Upper lobe of left lung (tissue), 6 donors: ENCODE results near the gene KLF2. TPM values are rescaled to one million over a fixed set of nuclear protein-coding genes. Genes with fewer than 3 reads are reported as not detected.

Experiments used
- ATAC-seq, 2 donors: fragments of 200-7000 bp; cut with Tn5 transposase; one replicate each; pipeline ENCODE4 v1.9.1; 2022; ENCODE audit warnings: mild to moderate bottlenecking in 2 of 2, moderate library complexity in 2 of 2; ENCODE audit not compliant: low FRiP score in 2 of 2
- DNase-seq, 2 donors: peaks; one replicate each; pipeline ENCODE4 v3.0.0-alpha.2; 2019 to 2020
- H3K27ac ChIP-seq, 4 donors: fragments of 200-600 bp; sonication (generic); one replicate each; pipeline ENCODE4 v1.5.1; 2016 to 2019
- H3K27me3 ChIP-seq, 4 donors: fragments of 200-600 bp; sonication (generic); one replicate each; pipeline ENCODE4 v1.5.1; 2017 to 2019
- H3K36me3 ChIP-seq, 4 donors: fragments of 200-600 bp; sonication (generic); one replicate each; pipeline ENCODE4 v1.5.1; 2016 to 2019
- H3K4me1 ChIP-seq, 4 donors: fragments of 200-600 bp; sonication (generic); one replicate each; pipeline ENCODE4 v1.5.1; 2018 to 2019
- H3K4me3 ChIP-seq, 4 donors: fragments of 200-600 bp; sonication (generic); one replicate each; pipeline ENCODE4 v1.5.1; 2017 to 2019; ENCODE audit warnings: mild to moderate bottlenecking in 2 of 4, moderate library complexity in 1 of 4
- H3K9me3 ChIP-seq, 4 donors: fragments of 200-600 bp; sonication (generic); one replicate each; pipeline ENCODE4 v1.5.1; 2018 to 2019
- EP300 ChIP-seq, 4 donors: sonication (generic); formaldehyde crosslinking; IDR thresholded peaks; one replicate each; pipeline ENCODE4 v1.5.1; 2017; ENCODE audit warnings: antibody characterized with exemption in 4 of 4, control low read depth in 2 of 4
- POLR2A ChIP-seq, 4 donors: fragments of 450-650 bp; IDR thresholded peaks; one replicate each; pipeline ENCODE4 v1.5.1; 2016 to 2017; ENCODE audit warnings: antibody characterized with exemption in 4 of 4, mild to moderate bottlenecking in 2 of 4
- POLR2AphosphoS5 ChIP-seq, 2 donors: sonication (generic); formaldehyde crosslinking; IDR thresholded peaks; one replicate each; pipeline ENCODE4 v1.5.1; 2017; ENCODE audit warnings: antibody characterized with exemption in 2 of 2
- WGBS, 2 donors: methylation state at CpG; one replicate each; pipeline ENCODE4 v1.1.5; 2017 to 2018; 5-methylcytosine and 5-hydroxymethylcytosine counted together
- total RNA-seq, 6 donors: library from RNA; depleted of rRNA in 4 of 6; stranded (reverse); fragments of >200 nt in 4 of 6; gene quantifications; one replicate each; pipeline versions ENCODE4 v1.1.0 to v1.2.1, GENCODE V29; 2016 to 2021
- TF ChIP-seq, protein P1 (sequence below), 6 experiments: fragments of 450-650 bp in 4 of 6; fragments of 200-600 bp in 2 of 6; sonication (generic) in 2 of 6; IDR thresholded peaks; one replicate each; pipeline ENCODE4 v1.5.1; 2016 to 2019; ENCODE audit warnings: antibody characterized with exemption in 6 of 6
- donor health status: DM: no; HTN: no; CAD: no; lungs with moderate emphysema.
- donor health status: DM: no; HTN: yes; CAD: no; lungs with severe emphysema.

KLF2 gene
- total RNA-seq, 6 donors from 2014 or later, result 26.2 to 298 (median 75.8) TPM

DNA sequence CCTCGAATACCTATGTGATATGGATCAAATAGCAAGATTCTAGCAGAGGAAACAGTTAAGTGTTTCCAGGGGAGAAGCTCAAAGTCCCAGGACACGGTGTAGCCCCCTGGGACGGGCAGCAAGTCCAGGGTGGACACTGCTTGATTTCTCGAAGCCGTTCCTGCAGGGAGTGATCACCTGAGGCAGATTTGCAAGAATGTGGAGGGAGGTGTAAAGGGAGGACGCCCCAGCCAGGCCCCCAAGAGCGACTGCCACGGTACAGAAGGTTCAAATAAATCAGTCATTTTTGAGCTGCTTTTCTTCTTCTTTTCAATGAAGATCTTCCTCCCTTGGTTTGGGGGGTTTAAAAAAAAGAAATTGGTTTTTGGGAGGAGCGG lies 41.4 kb downstream of the KLF2 start:
- 72 to 79% methylated on average over 9 of the region's 9 CpGs for WGBS, 2 donors
- TF ChIP-seq, protein P1, sequence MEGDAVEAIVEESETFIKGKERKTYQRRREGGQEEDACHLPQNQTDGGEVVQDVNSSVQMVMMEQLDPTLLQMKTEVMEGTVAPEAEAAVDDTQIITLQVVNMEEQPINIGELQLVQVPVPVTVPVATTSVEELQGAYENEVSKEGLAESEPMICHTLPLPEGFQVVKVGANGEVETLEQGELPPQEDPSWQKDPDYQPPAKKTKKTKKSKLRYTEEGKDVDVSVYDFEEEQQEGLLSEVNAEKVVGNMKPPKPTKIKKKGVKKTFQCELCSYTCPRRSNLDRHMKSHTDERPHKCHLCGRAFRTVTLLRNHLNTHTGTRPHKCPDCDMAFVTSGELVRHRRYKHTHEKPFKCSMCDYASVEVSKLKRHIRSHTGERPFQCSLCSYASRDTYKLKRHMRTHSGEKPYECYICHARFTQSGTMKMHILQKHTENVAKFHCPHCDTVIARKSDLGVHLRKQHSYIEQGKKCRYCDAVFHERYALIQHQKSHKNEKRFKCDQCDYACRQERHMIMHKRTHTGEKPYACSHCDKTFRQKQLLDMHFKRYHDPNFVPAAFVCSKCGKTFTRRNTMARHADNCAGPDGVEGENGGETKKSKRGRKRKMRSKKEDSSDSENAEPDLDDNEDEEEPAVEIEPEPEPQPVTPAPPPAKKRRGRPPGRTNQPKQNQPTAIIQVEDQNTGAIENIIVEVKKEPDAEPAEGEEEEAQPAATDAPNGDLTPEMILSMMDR (IDR thresholded peaks at IDR 0.05), result no peak
- no peak for TF ChIP-seq EP300 (IDR thresholded peaks at IDR 0.05)
- no peak for TF ChIP-seq POLR2A (IDR thresholded peaks at IDR 0.05)
- TF ChIP-seq POLR2AphosphoS5 (IDR thresholded peaks at IDR 0.05), result no peak
- ATAC-seq (no peak), DNase-seq (no peak)
- Histone ChIP-seq H3K27me3 (no peaks in the 10 kb centered on the region), H3K4me3 (no peak overlapping the region), H3K9me3 (no peaks in the 10 kb centered on the region), H3K4me1 (peaks cover 31 to 58% (median 40%) of the 10 kb centered on the region in 4 donors), H3K27ac (peak overlapping the region; percentile 54 to 82 (median 68)), H3K36me3 (no peaks in the 10 kb centered on the region)

DNA sequence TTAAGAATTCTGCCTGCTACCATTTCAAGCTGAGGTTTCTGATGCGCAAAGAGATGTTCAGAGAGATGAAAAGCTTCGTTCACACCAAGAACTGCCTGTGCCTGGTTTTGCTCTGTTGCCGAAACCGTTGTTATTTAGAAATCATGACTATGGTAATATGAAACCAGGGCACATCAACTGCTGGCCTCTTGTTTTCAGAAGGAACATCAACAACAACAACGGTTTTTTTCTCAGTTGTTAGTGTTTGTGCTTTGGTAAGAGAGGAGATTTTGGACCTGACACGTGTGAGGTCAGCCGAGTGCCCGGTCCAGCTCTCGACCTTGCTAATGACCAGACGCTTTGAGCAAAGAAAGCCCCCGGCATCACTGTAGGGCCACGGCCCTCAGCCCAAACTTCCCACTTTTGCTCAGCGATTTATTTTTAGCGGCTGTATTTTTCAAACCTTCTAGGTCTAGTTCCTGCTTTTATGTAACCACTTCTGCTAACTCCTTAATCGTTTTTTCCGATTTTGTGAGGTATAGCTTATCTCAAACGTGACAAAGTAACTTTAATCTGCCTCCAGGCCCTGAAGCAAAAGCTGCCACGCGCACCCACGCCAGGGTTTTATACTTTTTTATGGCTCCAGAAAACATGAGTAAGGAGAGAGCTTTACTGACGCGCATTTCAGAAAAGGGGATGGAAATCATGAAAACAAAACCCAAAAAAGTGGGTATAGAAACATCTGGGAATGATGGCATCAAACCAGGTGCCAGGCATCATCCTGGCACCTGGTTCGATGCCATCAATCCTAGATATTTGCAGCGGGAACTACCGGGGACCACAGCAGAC lies 42.0 kb downstream of the KLF2 start:
- Histone ChIP-seq H3K36me3 (no peaks in the 10 kb centered on the region), H3K27ac (peak overlapping the region; percentile 54 to 82 (median 68)), H3K4me1 (peaks cover 35 to 58% (median 43%) of the 10 kb centered on the region in 4 donors), H3K27me3 (no peaks in the 10 kb centered on the region), H3K9me3 (no peaks in the 10 kb centered on the region), H3K4me3 (peak overlapping the region in 1 of 4 donors; percentile 13)
- ATAC-seq (peak in 1 of 2 donors; percentile 45), DNase-seq (no peak)
- TF ChIP-seq, protein P1 (IDR thresholded peaks at IDR 0.05), result no peak
- no peak for TF ChIP-seq POLR2AphosphoS5 (IDR thresholded peaks at IDR 0.05)
- TF ChIP-seq POLR2A (IDR thresholded peaks at IDR 0.05), result no peak
- TF ChIP-seq EP300 (IDR thresholded peaks at IDR 0.05), result peak in 1 of 4 donors; percentile 9
- WGBS, 2 donors, result 58 to 65% methylated on average over 25 of the region's 25 CpGs

DNA sequence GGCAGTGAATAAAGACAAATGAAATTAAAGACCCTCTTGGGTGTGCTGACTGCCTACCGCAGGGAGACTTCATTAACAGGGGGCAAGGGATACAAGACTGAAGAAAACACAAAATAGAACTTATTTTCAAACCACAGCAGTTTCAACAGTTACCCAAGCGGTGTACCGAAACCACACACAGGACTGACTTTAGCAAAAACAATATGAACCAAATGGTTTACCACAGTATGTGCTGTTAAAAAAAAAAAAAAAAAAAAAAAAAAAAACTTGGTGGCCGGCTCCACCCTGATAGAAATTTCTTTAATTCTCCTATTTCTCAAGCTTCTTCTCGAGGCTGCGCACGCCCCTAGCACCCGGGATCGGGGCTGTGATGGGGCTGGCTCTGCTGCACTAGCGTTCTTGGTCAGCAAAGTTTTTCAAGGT lies 42.6 kb downstream of the KLF2 start:
- ATAC-seq (no peak), DNase-seq (no peak)
- WGBS, 2 donors, result 56 to 82% methylated on average over 10 of the region's 10 CpGs
- Histone ChIP-seq H3K27me3 (no peaks in the 10 kb centered on the region), H3K4me1 (peaks cover 37 to 60% (median 46%) of the 10 kb centered on the region in 4 donors), H3K27ac (peak overlapping the region; percentile 54 to 82 (median 68)), H3K9me3 (no peaks in the 10 kb centered on the region), H3K36me3 (no peaks in the 10 kb centered on the region), H3K4me3 (peak overlapping the region in 1 of 4 donors; percentile 13)
- TF ChIP-seq, protein P1 (IDR thresholded peaks at IDR 0.05), result no peak
- TF ChIP-seq POLR2AphosphoS5 (IDR thresholded peaks at IDR 0.05) (no peak), EP300 (IDR thresholded peaks at IDR 0.05) (no peak), POLR2A (IDR thresholded peaks at IDR 0.05) (no peak)

DNA sequence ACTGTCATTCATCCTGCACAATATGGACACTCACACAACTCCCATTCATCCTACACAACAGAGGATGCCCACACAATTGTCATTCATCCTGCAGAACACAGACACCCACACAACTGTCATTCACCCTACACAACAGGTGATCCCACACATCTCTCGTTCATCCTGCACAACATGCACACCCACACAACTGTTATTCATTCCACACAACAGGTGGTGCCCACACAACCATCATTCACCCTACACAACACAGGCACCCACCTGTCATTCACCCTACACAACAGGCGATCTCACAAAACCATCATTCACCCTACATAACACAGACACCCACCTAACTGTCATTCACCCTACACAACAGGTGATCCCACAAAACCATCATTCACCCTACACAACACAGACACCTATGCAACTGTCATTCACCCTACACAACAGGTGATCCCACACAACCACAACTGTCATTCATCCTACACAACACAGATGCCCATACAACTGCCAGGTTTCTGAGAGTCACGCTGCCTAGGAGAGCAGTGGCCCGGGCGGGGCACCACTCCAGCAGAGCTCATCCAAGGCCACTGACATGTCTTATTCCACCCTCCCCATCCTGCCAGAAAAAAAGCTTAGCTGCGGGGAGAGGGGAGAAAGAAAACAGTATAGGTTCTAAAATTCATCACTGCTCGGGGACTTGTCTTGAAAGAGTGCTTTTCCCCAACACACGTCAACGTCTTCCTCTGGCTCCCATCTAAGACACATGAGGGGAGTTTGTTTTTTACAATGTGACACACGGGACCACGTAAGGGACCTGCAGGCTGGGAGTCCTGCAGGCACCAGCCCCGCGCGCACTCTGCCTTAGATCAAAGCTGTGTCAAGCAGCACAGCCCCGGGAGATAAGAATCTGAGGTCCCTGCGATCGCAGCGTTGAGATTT lies 44.0 kb downstream of the KLF2 start:
- H3K4me1 ChIP-seq, result peaks cover 48 to 69% (median 50%) of the 10 kb centered on the region in 4 donors

More for the DNA sequence above, 44.0 kb downstream of the KLF2 start:
- no peaks in the 10 kb centered on the region for H3K36me3 ChIP-seq
- peak overlapping the region in 2 of 4 donors; percentile 2 to 32 for H3K27ac ChIP-seq
- ATAC-seq (no peak), DNase-seq (no peak)
- 54 to 63% methylated on average over 18 of the region's 18 CpGs for WGBS, 2 donors
- no peak overlapping the region for H3K4me3 ChIP-seq
- no peak for TF ChIP-seq POLR2AphosphoS5 (IDR thresholded peaks at IDR 0.05)
- TF ChIP-seq, protein P1 (IDR thresholded peaks at IDR 0.05), result no peak
- no peak for TF ChIP-seq POLR2A (IDR thresholded peaks at IDR 0.05)
- no peak for TF ChIP-seq EP300 (IDR thresholded peaks at IDR 0.05)
- H3K27me3 ChIP-seq, result no peaks in the 10 kb centered on the region
- no peaks in the 10 kb centered on the region for H3K9me3 ChIP-seq
